Measurements from ENCODE around the gene CFAP100.

The CFAP100 gene

DNA sequence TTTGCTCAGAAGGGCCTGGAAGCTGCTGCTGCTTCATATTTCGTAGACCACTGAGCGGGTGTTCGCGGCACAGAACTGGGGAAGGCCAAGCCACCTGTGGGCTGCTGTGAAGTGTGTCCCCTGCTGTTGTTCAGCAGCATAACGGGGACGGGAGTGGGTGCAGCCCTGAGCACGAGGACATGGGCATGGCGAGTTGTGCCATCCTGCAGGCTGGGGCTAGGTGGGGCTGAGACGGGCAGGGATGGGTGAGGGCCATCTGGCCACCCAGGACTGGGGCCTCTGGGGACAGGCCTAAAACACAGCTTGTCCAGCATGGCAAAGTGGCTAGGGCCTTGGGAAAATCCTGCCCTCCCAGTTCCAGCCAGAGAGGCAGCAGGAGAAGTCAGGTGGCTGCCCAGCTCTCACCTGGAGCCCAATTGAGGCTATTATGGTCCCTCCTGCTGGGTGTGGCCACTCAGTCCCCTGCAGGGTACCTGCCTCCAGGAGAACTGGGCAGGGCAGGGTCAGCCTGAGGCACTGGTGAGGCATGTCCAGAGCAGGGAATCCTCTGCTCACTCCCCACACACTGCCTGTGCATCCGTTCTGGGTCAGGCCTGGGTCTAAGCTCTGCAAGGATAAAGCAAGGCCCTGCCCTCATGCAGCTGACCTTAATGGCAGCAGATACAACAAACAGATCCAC lies 29.5 kb downstream of the CFAP100 start:
- no peak for DNase-seq

DNA sequence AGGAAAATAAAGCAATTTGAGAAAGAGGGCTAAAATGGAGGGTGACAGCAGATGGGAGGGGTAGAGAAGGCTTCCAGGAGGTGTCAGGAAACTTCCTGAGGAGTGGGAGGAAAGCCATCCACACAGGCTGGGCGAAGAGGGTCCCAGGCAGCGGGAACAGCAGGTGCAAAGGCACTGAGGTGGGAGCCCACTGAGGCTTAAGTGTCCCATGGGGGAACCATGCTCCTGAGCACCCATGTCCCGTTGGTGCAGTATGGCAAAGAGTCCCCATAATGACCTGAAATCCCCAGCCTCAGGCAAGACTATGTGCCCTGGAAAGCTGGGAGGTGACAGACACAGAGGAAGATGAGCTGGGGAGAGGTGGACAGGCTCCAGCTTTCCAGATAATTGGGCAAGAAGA lies 30.0 kb downstream of the CFAP100 start:
- no peak for DNase-seq

DNA sequence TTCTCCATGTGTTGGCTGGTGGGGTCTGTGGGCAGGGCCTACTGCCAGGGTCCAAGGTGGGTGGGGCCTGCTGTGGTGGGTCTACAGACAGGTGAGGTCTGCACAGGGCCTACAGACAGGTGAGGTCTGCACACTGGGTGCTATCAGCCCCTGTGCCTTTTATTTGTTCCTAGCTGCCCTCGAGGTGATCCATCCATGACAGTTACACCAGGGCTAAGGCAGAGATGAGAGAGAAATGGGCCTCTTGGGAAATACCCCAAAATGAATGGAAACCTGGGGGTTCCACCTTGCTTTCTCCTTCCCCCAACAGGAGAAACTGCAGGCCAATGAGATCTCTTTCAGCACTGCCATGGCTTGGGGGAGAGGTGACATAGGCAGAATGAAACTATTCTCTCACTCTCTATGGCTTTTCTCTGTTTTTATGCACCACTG lies 36.4 kb downstream of the CFAP100 start:
- DNase-seq = no peak

DNA sequence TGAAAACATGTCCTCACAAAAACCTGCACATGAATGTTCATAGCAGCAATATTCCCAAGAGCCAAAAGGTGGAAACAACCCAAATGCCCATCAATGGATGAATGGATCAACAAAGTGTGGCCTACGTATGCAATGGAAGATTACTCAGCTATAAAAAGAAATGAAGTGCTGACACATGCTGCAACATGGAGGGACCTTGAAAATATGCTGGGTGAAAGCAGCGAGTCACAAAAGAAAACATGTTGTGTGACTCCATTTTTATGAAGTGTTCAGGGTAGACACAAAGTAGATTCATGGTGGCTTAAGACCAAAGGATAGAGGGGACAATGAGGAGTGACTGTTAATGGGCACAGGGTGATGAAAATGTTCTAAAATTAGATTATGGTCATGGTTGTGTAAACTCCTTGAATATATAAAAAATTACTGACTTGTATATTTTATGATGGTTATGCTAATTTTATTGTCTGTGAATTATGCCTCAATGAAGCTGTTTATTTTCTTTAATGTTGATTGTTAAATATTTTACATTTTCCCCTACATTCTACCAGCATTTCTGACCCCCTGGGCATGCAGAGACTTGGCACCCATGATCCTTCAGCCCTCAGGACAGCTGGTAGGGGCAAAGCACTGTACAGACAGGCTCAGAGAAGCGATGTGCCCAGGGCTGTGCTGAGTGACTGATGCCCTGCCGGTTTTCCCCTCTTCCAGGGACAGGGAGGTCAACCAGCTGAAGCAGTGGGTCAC lies 37.8 kb downstream of the CFAP100 start:
- DNase-seq = no peak

DNA sequence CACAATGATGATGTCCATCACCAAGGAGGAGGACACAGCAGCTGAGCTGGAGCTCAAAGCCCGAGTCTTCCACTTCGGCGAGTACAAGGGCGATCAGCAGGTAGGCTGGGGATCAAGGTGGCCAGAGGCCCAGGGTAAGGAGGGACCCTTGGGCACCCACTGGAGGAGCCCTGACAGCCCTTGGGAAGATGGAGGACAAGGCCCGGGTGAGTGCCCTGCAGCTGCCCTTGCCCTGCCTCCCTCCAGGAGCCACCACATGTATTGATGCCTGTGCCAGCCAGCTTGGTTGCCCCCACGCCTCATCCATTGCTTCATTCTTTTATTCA lies 38.4 kb downstream of the CFAP100 start:
- no peak for DNase-seq

DNA sequence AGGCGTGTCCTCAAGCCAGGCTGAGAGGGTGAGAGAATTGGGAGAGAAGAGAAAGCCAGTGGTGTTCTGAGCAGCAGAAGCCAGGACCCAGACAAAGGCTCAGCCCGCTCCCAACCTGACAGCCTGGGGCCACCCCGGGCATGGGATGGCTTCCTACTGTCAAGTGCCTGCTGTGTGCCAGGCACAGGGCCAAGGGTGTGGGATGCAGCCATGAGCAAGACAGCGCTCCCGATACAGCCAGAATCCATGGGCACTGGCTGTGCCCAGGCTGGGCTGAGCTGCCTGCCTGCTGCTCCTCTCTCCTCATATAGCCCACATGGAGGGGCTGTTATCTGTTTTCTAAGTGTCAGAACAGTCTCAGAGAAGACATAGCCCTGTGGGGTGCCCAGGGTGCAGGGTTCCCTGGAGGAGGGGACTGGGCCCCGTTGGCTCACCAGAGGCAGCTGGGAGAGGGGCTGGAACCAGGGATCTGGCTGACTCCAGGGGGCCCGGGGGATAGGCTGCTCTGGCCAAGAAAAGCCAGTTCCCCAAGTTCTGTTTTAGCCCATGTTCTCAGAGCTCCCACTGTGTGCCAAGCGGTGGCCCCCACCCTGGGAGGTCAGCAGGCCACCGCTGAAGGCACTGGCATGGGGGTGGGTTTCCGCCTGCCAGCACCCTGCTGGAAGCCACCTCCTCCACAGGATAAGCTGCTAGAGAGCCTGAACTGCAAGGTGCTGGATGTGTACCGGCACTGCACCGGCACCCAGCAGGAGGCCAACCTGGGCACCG lies 39.0 kb downstream of the CFAP100 start:
- DNase-seq = no peak

DNA sequence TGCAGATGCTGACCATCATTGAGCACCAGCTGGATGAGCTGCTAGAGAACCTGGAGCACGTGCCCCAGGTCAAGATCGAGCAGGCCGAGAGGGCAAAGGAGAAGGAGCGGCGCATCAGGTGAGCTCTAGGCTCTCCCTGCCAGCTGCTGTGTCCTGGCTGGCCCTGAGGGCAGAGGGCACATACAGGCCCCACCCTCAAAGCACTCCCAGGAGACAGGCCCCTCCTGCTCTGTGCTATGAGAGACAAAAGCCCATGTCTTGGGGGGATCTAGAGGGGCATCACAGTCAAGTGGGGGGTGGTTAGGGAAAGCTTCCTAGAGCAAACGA lies 39.5 kb downstream of the CFAP100 start:
- DNase-seq = no peak

DNA sequence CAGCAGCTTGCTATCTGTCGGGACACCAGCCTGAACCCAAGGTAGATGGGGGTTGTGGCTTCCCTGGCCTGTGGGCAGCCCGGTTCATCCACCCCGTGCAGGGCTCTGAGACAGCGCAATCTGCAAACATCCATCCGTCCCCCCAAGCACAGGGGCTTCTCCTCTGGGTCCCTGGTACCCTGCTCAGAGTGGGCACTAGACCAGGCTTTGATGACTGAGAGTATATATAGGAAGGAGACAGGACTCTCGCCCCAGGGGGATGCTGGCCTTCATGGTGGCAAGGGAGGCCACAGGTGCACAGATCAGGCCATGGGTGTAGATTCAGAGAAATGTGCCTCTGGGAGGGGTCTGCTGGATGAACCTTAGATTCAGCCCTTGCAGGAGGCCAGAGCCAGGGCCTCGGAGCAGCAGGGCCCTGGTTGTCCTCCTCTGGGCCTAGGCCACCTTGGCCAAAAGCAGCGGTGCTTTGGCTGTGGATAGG lies 40.3 kb downstream of the CFAP100 start:
- no peak for DNase-seq

DNA sequence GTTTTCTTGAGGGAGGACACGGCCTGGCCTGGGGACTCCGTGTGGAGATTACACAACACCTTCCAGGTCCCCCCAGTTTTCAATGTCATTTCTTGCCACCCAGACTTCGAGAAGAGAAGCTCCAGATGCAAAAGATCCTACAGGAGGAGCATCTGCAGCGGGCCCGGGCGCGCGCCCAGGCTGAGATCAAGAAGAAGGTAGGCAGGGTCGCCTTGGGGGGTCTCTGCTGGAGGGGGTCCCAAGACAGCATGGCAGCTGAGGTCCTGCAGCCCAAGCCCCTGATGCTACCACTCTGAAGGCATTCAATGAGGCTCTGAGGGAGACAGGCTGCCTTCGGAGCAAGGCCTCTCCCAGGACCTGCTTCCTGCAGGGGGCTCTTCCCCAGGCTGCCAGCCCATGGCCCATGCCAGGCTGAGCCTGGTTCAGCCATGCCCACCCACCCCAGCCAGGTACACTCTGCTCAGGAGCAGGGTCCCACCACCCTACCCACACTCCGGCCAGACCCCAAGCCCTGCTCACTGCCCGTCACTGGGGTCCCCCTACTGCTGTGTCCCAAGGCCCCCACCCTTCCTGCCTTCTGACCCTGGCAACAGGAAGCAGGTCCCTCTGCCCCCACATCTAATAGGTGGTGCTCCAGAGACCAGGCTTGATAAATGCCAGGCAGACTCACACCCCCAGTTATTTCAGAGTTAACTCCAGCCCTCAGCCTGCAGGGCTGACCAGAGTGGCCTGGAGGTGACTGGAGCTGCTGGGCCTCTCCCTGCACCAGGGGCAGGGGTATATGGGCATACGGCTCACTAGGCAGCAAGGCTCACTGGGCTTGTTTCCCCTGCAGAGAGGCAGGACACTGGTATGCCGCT lies 41.0 kb downstream of the CFAP100 start:
- DNase-seq = no peak

DNA sequence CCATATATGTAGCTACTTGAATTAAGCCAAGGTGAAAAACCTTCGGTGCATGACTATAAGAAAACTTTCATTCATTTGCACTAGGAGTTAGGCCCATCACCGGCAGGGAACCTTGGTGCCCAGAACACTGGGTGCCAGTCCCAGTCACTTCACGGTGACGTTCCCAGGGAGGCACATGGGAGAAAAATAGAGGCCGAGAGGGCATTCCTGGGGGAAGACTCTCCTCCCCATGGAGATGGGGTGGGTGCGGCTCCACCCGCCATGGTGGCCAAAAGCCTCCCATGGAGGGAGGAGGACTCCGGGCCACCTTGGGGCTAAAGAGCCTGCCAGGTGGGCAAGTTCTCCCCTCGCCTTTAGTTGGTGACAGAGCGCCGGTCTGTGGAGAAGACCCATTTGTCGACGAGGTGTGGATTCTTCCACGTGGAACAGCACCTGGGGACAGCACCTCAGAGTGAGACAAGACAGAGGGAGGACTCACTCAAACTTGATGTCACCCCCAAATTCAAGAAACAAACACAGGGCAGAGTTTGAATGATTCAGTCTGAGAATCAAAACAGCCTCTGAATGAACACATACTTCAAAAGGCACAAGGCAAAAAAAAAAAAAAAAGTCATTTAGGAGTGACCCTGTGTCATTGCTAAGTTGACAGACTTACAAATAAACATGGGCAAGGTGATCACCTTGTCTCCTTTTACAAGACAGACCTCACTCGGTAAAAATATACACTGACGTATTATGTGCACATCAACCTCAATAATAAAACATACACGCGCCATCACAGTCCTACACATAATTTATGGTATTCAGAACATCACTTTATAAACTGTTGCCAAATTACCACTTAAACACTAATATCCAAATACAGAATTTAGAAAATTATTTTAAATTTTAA lies 42.4 kb downstream of the CFAP100 start:
- DNase-seq = no peak

DNA sequence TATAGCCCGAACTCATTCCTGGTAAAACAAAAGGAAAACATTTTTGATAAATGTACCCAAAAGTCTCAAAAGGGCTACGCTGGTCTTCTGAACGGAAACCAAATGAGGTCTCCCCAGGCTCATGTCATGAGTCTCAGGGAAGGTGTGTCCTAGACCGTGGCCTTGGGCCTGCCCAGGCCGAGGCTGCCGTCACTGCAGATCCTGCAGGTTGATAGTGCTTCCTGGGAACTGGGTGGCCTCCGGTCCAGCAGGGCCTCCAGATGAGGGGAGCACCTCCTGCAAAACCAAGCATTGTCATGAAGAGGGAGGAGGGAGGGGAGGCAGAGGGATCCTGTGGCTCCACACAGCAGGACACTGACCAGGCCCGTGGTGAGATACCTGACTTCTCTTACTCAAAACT lies 43.5 kb downstream of the CFAP100 start:
- no peak for DNase-seq

DNA sequence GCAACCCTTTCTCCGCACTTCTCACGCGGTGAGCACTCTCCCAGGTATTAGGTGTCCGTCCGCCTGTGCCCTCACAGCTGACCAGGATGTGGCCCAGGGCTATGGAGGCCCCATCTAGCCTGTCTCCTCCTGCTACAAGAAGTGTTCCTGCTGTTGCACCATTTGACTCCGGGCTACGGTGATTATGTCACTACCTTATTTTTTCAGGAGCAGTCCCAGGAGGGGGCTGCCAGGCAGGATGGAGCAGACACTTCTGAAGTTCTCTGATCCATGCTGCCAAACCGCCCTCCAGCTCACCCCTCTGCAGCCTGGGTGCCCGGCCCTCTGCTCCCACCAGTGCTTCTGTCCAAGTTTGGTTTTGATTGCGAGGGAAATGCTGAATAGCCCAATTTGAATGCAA lies 44.0 kb downstream of the CFAP100 start:
- no peak for DNase-seq

DNA sequence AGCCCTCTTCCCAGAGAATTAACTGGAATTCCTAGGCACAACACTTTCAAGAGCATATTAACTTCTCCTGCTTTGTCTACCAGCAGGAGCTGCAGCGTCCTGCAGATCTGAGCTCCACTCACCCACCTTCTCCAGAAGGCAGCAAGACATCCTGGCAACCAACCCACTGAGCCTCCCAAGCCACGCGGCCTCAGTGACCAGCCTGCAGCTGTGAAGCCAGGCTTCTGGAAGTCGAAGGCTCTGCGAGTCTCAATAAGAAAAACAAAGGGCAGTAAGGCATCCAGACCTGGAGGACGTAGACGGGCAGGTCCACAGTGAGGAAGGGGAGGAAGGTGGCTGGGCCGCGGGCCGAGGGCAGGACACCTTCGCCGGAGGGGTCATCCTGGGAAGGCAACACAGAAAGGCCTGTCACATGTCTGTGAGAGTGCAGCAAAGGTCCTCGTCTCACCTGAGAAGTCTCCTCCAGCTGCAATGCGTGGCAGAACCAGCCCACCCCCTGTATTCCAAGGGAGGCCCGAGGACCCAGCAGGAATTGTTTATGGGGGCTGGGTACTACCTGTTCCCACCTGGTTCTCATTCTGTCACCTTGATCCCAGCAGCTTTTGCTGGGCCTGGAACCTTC lies 44.7 kb downstream of the CFAP100 start:
- DNase-seq = no peak

DNA sequence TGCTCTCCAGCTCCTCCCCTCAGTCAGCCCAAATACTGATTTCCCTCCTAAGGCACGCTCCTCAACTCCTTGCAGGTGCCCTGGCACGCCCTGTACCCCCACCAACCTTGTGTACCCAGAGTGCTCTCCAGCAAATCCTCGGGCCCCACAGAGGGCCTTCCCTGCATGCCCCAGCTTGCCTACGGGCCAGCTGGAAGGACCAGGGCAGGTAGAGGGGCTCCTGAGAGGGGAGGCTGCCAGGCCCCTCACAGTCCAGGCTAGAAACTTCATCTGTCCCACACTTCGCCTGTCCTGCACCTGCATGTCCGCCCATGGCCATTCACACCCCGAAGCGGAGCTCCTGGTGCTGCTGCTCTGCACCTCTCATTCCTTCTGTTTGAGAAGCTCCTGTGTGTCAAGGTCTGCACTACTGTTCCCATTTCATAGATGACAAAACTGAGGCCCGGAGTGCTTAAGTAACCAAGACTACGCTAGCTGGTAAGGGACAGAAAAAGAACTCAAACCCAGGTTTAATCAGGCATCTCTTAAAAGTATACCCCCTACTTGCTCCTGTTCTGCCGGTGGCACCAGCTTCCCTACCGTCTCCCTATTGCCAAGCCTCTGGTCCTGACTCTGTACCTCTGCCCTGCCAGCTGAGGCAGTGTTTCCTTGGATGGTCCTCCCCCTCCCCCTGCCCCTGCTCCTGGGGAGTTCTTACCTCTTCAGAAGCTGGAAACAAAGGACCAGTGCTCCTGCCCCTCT lies 45.4 kb downstream of the CFAP100 start:
- no peak for DNase-seq

DNA sequence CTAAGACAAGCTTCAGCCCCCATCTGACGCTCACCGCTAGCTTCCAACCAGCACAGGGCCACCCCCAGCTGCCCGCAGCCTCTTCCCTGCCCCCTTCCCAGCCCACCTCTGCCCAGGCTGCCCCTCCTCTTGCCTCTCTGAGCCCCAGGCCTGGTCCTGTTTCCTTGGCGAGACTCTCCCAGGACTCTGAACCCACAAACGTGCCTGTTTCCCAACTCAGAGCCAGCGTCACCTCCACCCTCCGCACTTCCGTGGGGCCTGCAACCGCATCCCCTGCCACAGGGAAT lies 45.9 kb downstream of the CFAP100 start:
- DNase-seq = no peak

DNA sequence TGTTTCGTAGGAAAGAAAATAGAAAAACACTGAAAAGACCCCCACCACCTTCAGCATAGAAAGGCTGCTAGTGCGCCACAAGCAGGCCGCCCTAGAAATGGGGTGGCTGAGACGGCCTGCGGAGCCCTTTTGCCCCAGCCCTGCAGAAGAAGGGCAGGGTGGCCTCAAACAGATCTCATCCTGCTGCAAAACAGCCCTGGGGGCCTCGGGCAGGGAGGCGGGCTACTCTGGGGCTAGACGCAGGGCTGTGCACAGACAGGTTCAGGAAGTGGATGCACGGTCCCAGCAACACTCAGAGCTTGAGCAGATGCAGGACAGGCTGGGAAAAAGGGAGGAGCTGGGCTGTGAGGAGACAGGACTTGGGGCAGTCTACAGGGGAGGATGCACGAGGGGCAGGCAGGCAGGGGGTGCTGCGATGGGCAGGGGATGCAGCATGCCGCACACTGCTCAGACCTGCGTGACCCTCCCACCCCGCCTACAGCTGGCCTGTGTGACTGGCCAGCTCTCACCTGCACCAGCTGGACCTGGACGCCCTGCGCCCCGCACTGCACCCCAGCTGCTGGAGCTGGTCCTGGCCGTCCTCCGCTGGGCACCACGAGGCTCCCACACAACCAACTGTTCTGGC lies 46.7 kb downstream of the CFAP100 start:
- no peak for DNase-seq

DNA sequence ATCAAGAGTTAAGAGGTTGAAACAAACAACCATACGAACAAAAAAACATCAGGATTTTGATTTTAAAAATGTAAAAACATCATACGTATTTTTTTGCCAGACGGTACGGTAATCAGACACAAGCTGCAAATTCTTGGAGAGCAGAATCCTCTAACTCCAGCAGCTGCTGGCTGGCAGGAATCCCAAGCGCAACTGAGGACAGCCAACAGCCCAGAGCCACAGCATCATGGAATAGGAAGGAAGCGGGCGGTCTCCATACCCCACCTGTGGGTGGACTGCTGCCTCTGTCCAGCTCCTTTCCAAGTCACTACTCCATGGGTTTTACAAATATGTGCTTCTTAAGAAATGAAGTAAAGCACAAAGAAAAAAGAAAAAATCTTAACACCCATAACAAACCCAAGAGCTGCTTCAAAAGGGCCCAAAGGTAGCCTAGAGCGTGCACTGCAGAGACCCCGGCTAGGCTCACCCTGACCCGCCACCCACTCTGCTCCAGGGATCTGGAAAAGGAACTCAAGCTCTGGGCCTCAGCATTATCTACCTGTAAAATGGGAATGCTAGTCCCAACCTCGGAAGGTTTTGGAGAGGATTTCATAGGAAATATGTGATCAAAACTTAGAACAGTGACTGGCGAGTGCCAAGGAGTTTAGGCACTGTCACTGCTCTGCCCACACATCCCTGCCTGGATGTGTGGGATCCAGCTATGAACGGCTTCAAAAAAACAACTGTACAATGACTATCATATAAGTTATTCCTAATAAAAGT lies 47.6 kb downstream of the CFAP100 start:
- no peak for DNase-seq

DNA sequence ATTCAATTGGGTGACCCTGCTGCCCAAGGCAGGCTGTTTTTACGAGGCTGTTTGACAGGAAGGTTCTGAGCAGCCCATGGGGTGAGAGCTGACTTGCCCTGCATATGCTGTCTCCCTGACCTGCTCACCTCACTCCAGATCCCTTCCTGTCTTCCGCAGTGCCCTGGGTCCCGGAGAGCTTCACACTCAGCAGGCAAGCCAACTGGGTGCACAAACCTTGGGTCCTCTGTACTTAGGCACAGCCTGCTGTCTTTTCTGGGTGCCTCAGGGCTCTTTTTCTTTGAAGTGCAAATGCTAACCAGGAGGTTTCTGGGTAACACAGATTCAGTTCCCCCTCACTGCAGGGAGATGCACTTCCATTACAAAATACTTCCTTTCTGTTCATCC lies 48.1 kb downstream of the CFAP100 start:
- DNase-seq = no peak

DNA sequence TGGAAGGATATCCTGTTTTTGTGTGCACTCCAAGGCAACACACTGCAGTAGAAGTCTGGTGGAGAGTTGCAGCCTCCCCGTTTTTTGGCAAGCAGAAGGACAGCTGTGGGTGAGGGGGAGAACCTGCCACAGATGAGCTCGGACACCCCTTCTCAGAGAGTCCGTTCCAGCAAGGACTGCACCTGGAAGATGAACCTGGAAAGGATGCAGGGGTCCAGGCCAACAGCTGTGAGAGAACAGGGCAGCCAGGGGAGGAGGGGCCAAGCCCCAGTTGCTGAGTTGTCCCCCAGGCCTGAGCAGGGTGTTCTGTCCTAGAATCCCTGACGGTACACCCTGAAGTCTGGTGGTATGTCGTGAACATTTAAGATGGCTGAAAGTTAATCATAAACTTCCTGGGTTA lies 50.8 kb downstream of the CFAP100 start:
- DNase-seq = no peak

DNA sequence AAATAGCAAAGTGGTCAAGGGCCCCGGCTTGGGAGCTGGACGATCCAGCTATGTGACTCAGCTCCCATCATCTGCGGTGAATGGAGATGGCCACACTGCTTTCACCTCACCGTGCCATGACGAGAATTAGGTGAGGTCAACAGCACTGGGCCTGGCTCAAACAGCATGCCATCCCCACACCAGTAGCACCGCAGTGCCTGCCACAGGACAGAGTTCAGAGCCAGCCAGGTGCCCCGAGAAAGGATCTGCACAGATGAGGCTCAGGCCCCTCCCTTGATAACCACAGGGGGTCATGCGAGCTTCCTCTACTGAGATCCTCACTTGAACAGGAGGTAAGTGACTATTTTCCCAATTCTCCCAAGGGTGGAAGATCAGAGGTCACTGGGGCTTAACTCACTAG lies 51.6 kb downstream of the CFAP100 start:
- DNase-seq = no peak

Data from RPMI8226 (cell line).